IgD-negative memory B cell (primary cell): ENCODE data around the gene TIPRL. TPM values are rescaled to one million over a fixed set of nuclear protein-coding genes. Genes with fewer than 3 reads are reported as not detected.

ENCODE experiments used
- H3K27ac Mint-ChIP-seq, 3 donors: one replicate each; pipeline ENCODE4 v1.8.0; 2020 to 2022; ENCODE audit warnings: mild to moderate bottlenecking in 3 of 3, mixed read lengths in 3 of 3, moderate library complexity in 1 of 3
- H3K27me3 Mint-ChIP-seq: one replicate; pipeline ENCODE4 v1.8.0; 2021; ENCODE audit warnings: mixed read lengths
- H3K36me3 Mint-ChIP-seq: one replicate; pipeline ENCODE4 v1.8.0; 2020; ENCODE audit warnings: mild to moderate bottlenecking, mixed read lengths
- H3K4me1 Mint-ChIP-seq, 3 donors: one replicate each; pipeline ENCODE4 v1.8.0; 2020 to 2022; ENCODE audit warnings: mixed read lengths in 3 of 3, mild to moderate bottlenecking in 1 of 3
- H3K4me3 Mint-ChIP-seq, 4 donors: one replicate each; pipeline ENCODE4 v1.8.0; 2020 to 2022; ENCODE audit warnings: mild to moderate bottlenecking in 4 of 4, mixed read lengths in 4 of 4, moderate library complexity in 3 of 4
- H3K9me3 Mint-ChIP-seq, 3 donors: one replicate each; pipeline ENCODE4 v1.8.0; 2020 to 2021; ENCODE audit warnings: mixed read lengths in 3 of 3, mild to moderate bottlenecking in 1 of 3
- polyA plus RNA-seq: library from polyadenylated mRNA; unstranded; fragments of 300-500 nt; fragmentation: Illumina TruSeq; gene quantifications from one replicate; pipeline ENCODE4 v1.2.3, GENCODE V29; 2021

Gene TIPRL
- 28.5 TPM for polyA plus RNA-seq

- Mint-ChIP-seq H3K36me3 (peaks cover 1% of the 10 kb centered on the region), H3K27me3 (peaks cover 2% of the 10 kb centered on the region), H3K4me1 (peaks cover 0 to 5% (median 0%) of the 10 kb centered on the region in 3 donors), H3K9me3 (peaks cover 0 to 1% (median 0%) of the 10 kb centered on the region in 3 donors), H3K4me3 (no peak within 1 kb of the TSS), H3K27ac (no peak within 1 kb of the TSS)
These were observed at the start of gene TIPRL for GRCh38 chr1:168178638-168179437. TIPRL (plus strand) TSS chr1:168178962; CDS start chr1:168179078, 116 bp downstream.

DNA sequence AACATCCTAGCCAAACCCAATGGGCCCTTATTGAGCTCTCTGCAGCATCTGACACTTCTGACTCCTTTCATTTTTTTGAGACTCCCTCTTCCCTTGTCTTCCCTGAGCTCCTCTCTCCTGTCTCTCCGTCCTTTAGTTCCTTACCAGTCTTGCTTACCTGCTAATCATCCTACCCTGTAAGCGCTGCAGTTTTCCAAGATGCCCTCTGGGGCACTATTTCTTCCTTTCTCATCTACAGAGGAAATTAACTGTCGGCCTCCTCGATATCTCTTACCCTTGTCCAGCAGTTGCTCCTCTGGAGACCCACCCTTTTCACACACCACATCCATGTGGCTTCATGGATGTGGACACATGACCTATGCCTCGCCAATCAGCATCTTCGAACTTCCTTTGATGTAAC is 48.8 kb upstream of the TIPRL start:
- H3K9me3 Mint-ChIP-seq = peaks cover 0 to 3% (median 0%) of the 10 kb centered on the region in 3 donors
- peaks cover 2% of the 10 kb centered on the region for H3K36me3 Mint-ChIP-seq
- H3K4me3 Mint-ChIP-seq = no peak overlapping the region
- H3K4me1 Mint-ChIP-seq = peaks cover 0 to 2% (median 0%) of the 10 kb centered on the region in 3 donors
- no peak overlapping the region for H3K27ac Mint-ChIP-seq
- H3K27me3 Mint-ChIP-seq = peaks cover 36% of the 10 kb centered on the region

- peaks cover 5 to 14% (median 11%) of the 10 kb centered on the region in 3 donors for H3K4me1 Mint-ChIP-seq
- peaks cover 4% of the 10 kb centered on the region for H3K36me3 Mint-ChIP-seq
- no peaks in the 10 kb centered on the region for H3K9me3 Mint-ChIP-seq
- peaks cover 37% of the 10 kb centered on the region for H3K27me3 Mint-ChIP-seq
- peak overlapping the region in 1 of 4 donors; percentile 79 for H3K4me3 Mint-ChIP-seq
- H3K27ac Mint-ChIP-seq = no peak overlapping the region
These were observed 44.6 kb upstream of the TIPRL start for GRCh38 chr1:168134132-168134531.

GRCh38 chr1:168134642-168135041 is 44.1 kb upstream of the TIPRL start:
- no peak overlapping the region for H3K27ac Mint-ChIP-seq

GRCh38 chr1:168135116-168135920 is 43.4 kb upstream of the TIPRL start:
- H3K4me3 Mint-ChIP-seq = peak overlapping the region; percentile 79 to 94 (median 86)
- H3K27me3 Mint-ChIP-seq = peaks cover 34% of the 10 kb centered on the region
- peak overlapping the region in 1 of 3 donors; percentile 2 for H3K27ac Mint-ChIP-seq
- no peaks in the 10 kb centered on the region for H3K9me3 Mint-ChIP-seq
- peaks cover 5 to 14% (median 11%) of the 10 kb centered on the region in 3 donors for H3K4me1 Mint-ChIP-seq
- peaks cover 4% of the 10 kb centered on the region for H3K36me3 Mint-ChIP-seq

More at GRCh38 chr1:168134642-168135041, 44.1 kb upstream of the TIPRL start:
- peaks cover 37% of the 10 kb centered on the region for H3K27me3 Mint-ChIP-seq
- H3K36me3 Mint-ChIP-seq = peaks cover 4% of the 10 kb centered on the region
- peak overlapping the region in 2 of 4 donors; percentile 79 to 88 for H3K4me3 Mint-ChIP-seq
- H3K4me1 Mint-ChIP-seq = peaks cover 5 to 14% (median 11%) of the 10 kb centered on the region in 3 donors
- no peaks in the 10 kb centered on the region for H3K9me3 Mint-ChIP-seq

DNA sequence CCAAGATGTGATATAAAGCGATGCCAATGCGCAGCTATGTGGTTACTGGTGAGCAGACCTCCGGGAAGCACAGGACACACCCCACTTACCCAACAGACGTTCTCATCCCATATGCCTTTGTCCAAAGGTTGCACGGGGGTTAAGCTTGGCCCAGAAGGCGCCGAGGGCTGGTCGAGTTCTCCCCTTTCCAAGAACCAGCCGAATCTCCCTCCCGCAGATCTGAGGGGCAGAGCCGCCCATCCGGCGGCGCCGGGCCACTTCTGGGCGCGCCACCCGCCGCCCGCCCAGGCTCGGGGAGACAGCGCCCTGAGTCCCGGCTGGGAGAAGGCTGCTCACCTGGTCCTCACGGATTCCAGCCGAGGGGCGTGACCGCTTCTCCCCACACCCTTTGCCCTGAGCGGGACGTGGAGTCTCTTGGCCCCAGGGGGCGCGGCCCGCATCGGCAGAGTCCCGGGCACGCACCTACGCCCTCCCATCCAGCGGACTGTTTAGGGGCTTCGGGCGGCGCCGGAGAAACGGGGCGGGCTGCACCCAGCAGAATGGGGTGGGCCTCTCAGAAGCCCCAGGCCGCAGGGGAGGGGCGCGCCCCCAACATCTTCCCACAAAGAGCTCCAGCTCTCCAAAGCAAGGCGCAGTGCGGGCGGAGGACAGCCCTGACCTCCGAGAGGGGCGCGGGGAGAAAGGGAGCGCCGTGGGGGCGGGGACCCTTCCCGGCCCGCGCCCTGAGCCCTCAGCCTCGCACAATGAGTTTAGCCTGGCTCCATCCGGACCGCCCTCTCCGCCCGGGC is 42.6 kb upstream of the TIPRL start:
- Mint-ChIP-seq H3K4me3 (peak overlapping the region; percentile 79 to 94 (median 86)), H3K9me3 (no peaks in the 10 kb centered on the region), H3K27me3 (peaks cover 33% of the 10 kb centered on the region), H3K27ac (peak overlapping the region in 1 of 3 donors; percentile 2), H3K4me1 (peaks cover 5 to 14% (median 11%) of the 10 kb centered on the region in 3 donors), H3K36me3 (peaks cover 4% of the 10 kb centered on the region)

DNA sequence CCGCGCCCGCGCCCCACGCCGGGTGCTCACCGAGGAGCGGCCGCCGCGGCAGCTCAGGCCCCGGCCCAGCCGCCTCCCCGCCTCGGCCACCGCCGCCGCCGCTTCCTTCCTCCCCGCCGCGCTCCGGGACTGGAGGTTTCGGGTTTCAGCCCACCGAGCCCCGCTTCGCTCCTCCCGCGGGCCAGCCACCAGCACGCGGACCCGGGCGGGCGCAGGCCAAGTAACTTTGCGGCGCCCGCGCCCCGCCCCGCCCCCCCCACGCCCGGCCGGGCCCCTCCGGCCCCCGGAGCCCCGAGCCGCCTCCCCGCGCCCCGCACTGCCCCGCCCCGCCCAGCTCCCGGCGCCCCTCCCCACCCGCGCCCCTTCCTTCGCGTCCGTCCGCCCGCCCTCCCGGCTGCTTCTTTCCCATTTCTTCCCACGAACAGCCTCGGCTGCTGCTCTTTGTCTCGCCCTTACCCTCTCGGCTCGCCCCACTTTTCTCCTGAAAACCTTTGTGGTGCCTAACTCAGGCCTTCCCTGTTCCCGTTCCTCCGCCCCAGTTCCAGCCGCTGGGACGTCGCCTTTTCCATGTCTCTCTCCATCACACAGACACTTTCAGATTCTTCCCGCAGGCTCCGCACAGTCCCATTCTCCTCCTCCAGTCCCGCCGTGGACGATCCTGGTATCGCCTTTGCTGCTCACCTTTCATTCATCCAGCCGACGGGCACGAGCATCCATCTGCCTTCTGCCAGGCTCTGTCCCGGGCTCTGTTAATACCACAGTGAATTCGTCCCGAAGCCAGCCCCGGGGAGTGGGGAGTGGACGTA is 41.9 kb upstream of the TIPRL start, which contains the start of gene GPR161:
TSS of gene GPR161 (minus strand) at position 222 of the 806 bp plus-strand sequence. CDS start 32,080 bp downstream, outside the sequence.
- H3K4me3 Mint-ChIP-seq = peak within 1 kb of the TSS; percentile 86 to 97 (median 95)
- peaks cover 5 to 14% (median 11%) of the 10 kb centered on the region in 3 donors for H3K4me1 Mint-ChIP-seq
- no peaks in the 10 kb centered on the region for H3K9me3 Mint-ChIP-seq
- H3K27me3 Mint-ChIP-seq = peaks cover 26% of the 10 kb centered on the region
- peak within 1 kb of the TSS in 1 of 3 donors; percentile 2 for H3K27ac Mint-ChIP-seq
- H3K36me3 Mint-ChIP-seq = peaks cover 2% of the 10 kb centered on the region

GRCh38 chr1:168137515-168137821 is 41.3 kb upstream of the TIPRL start:
- Mint-ChIP-seq H3K36me3 (peaks cover 2% of the 10 kb centered on the region), H3K4me3 (peak overlapping the region; percentile 86 to 97 (median 95)), H3K27me3 (peaks cover 25% of the 10 kb centered on the region), H3K27ac (no peak overlapping the region), H3K4me1 (peaks cover 5 to 14% (median 11%) of the 10 kb centered on the region in 3 donors), H3K9me3 (no peaks in the 10 kb centered on the region)

- H3K4me1 Mint-ChIP-seq = peaks cover 5 to 14% (median 11%) of the 10 kb centered on the region in 3 donors
- peak overlapping the region in 2 of 4 donors; percentile 93 to 97 for H3K4me3 Mint-ChIP-seq
- no peak overlapping the region for H3K27ac Mint-ChIP-seq
- H3K27me3 Mint-ChIP-seq = peaks cover 24% of the 10 kb centered on the region
- peaks cover 2% of the 10 kb centered on the region for H3K36me3 Mint-ChIP-seq
- H3K9me3 Mint-ChIP-seq = no peaks in the 10 kb centered on the region
These were observed 40.6 kb upstream of the TIPRL start for GRCh38 chr1:168138134-168138533.

DNA sequence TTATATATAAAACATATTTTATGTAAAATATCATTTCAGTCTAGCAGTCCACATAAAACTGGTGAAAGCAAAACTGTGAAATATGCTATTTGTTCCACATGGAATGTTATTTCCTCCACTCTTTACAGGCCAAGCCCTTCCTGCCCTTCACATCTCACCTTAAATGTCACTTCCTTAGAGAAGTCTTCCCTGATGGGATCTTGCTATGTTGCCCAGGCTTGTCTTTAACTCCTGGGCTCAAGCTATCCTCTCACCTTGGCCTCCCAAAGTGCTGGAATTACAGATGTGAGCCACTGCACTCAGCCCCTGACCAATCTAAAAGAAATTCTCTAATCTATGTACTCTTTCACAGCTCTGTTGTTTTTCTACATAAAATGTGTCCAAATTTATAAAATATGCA is 39.7 kb upstream of the TIPRL start:
- H3K9me3 Mint-ChIP-seq = no peaks in the 10 kb centered on the region
- peaks cover 2% of the 10 kb centered on the region for H3K36me3 Mint-ChIP-seq
- H3K4me3 Mint-ChIP-seq = no peak overlapping the region
- peaks cover 23% of the 10 kb centered on the region for H3K27me3 Mint-ChIP-seq
- H3K4me1 Mint-ChIP-seq = peaks cover 5 to 14% (median 11%) of the 10 kb centered on the region in 3 donors
- H3K27ac Mint-ChIP-seq = peak overlapping the region in 1 of 3 donors; percentile 54

GRCh38 chr1:168141871-168142385 is 36.8 kb upstream of the TIPRL start:
- peaks cover 9 to 20% (median 10%) of the 10 kb centered on the region in 3 donors for H3K4me1 Mint-ChIP-seq
- no peak overlapping the region for H3K27ac Mint-ChIP-seq
- H3K36me3 Mint-ChIP-seq = peaks cover 2% of the 10 kb centered on the region
- no peak overlapping the region for H3K4me3 Mint-ChIP-seq
- H3K9me3 Mint-ChIP-seq = no peaks in the 10 kb centered on the region
- peaks cover 6% of the 10 kb centered on the region for H3K27me3 Mint-ChIP-seq

- Mint-ChIP-seq H3K36me3 (no peaks in the 10 kb centered on the region), H3K4me1 (peaks cover 7 to 21% (median 11%) of the 10 kb centered on the region in 3 donors), H3K27me3 (no peaks in the 10 kb centered on the region), H3K9me3 (no peaks in the 10 kb centered on the region), H3K4me3 (peak overlapping the region in 3 of 4 donors; percentile 31 to 84 (median 81)), H3K27ac (peak overlapping the region in 2 of 3 donors; percentile 32 to 82)
These were observed 33.3 kb upstream of the TIPRL start for GRCh38 chr1:168145184-168146159.

DNA sequence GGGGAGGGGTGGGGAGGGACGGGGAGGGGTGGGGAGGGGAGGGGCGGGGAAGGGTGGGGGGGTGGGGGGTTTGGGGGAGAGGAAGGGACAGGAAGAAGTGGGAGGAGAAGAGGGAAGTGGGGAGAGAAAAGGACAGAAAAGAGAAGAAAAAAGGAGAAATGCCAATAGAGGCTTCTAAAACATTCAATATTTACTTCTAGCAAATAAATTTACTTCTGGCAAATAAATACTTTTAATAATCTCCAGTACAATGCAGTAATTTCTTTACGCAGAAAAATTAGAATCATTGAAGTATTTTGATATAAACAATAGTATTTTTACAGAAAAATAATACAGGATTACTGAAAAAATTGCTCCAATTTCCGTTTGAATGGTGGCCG is 32.6 kb upstream of the TIPRL start:
- Mint-ChIP-seq H3K27ac (no peak overlapping the region), H3K4me1 (peaks cover 7 to 21% (median 11%) of the 10 kb centered on the region in 3 donors), H3K4me3 (peak overlapping the region in 1 of 4 donors; percentile 81), H3K27me3 (no peaks in the 10 kb centered on the region), H3K36me3 (no peaks in the 10 kb centered on the region), H3K9me3 (no peaks in the 10 kb centered on the region)
